Rectal smooth muscle tissue (tissue), 1 donor: ENCODE measurements around the gene RSAD2.

ENCODE experiments used
- H3K27ac ChIP-seq: one replicate; pipeline ENCODE4 v1.7.0; 2013; ENCODE audit warnings: low read depth, low read length, inconsistent platforms
- H3K27me3 ChIP-seq: one replicate; pipeline ENCODE4 v1.7.0; 2013; ENCODE audit warnings: low read length; ENCODE audit not compliant: control insufficient read depth, insufficient read depth
- H3K36me3 ChIP-seq: one replicate; pipeline ENCODE4 v1.7.0; 2013; ENCODE audit warnings: low read length; ENCODE audit not compliant: control insufficient read depth, insufficient read depth
- H3K4me1 ChIP-seq: one replicate; pipeline ENCODE4 v1.7.0; 2013; ENCODE audit warnings: low read length; ENCODE audit not compliant: control insufficient read depth, insufficient read depth
- H3K4me3 ChIP-seq: one replicate; pipeline ENCODE4 v1.7.0; 2013; ENCODE audit warnings: low read length
- H3K9ac ChIP-seq: one replicate; pipeline ENCODE4 v1.7.0; 2013; ENCODE audit warnings: low read length

RSAD2 gene

DNA sequence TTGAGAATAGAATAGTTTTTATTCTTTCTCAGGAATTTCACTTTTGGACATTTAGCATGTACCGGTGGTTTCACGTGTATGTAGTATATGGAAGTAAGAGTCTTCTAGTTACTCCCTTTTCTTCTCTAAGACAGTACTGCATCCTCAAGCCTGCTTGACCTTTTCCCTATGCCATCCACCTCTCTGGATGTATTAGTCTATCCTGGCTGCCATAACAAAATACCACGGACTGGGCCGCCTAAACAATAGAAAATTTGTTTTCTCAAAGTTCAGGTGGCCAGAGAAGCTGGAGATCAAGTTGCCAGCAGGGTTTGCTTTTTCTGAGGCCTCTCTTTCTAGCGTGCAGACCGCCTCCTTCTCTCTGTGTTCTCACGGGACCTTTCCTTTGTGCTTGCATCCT, 10.6 kb upstream of the RSAD2 start:
- no peak overlapping the region for H3K27ac ChIP-seq
- no peak overlapping the region for H3K4me3 ChIP-seq
- peaks cover 6% of the 10 kb centered on the region for H3K4me1 ChIP-seq
- no peaks in the 10 kb centered on the region for H3K27me3 ChIP-seq
- no peak overlapping the region for H3K9ac ChIP-seq
- H3K36me3 ChIP-seq, result no peaks in the 10 kb centered on the region

DNA sequence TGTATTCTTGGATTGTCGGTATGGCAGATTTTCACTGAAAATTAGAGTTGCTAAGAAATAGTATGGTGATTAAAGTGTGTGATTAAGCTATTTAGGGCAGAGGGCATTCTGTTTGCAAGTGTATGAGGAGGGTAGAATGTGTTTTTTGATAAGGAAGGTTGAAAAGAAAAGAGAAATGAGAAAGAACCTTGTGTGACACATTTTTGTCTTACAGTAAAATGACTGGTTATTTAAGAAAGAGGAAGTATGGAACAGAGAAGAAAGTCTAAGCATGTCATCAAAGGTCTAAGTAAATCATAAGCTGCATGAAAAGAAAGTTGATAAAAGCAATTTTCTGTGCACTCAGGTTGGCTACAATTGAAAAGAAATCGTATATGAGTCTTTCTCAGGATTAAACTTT, 5.2 kb upstream of the RSAD2 start:
- peaks cover 4% of the 10 kb centered on the region for H3K4me1 ChIP-seq
- H3K9ac ChIP-seq, result no peak overlapping the region
- no peaks in the 10 kb centered on the region for H3K36me3 ChIP-seq
- no peak overlapping the region for H3K27ac ChIP-seq
- no peak overlapping the region for H3K4me3 ChIP-seq
- no peaks in the 10 kb centered on the region for H3K27me3 ChIP-seq

DNA sequence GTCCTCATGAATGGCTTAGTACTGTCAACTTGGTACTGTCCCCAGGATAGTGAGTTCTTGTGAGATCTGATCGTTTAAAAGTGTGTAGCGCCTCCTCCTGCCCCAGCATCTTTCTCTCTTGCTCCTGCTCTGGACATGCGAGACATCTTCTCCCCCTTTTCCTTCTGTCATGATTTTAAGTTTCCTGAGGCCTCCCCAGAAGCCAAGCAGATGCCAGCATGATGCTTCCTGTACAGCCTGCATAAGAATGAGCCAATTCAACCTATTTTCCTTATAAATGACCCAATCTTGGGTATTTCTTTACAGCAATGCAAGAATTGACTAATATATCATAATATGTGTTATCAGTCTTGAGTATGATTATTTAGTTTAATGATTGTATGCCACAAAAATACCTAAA, 3.5 kb upstream of the RSAD2 start:
- no peak overlapping the region for H3K9ac ChIP-seq

DNA sequence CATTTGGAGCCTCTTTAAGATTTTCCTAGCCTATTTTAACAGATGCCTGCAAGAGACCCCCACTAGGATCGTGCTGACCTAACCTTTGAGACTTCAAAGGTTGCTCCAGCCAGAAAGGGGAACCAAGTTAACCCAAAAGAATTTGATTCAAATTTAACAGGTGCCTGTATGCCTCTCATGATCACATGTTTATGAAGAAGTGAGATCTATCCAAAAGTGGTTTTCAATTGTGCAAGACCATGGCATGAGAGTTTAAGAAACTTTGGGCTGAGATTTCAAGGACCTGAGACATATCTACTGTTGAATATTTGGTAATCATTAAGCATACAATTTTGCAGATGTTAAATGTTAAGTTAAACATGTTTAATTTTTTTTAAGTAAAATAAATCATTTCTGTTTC, 1.3 kb upstream of the RSAD2 start:
- H3K4me3 ChIP-seq, result no peak overlapping the region
- H3K36me3 ChIP-seq, result no peaks in the 10 kb centered on the region
- H3K27ac ChIP-seq, result no peak overlapping the region
- no peaks in the 10 kb centered on the region for H3K27me3 ChIP-seq
- no peak overlapping the region for H3K9ac ChIP-seq
- peaks cover 9% of the 10 kb centered on the region for H3K4me1 ChIP-seq

More for the DNA sequence above, 3.5 kb upstream of the RSAD2 start:
- Histone ChIP-seq H3K4me3 (no peak overlapping the region), H3K27me3 (no peaks in the 10 kb centered on the region), H3K36me3 (no peaks in the 10 kb centered on the region), H3K4me1 (peaks cover 9% of the 10 kb centered on the region), H3K27ac (no peak overlapping the region)

DNA sequence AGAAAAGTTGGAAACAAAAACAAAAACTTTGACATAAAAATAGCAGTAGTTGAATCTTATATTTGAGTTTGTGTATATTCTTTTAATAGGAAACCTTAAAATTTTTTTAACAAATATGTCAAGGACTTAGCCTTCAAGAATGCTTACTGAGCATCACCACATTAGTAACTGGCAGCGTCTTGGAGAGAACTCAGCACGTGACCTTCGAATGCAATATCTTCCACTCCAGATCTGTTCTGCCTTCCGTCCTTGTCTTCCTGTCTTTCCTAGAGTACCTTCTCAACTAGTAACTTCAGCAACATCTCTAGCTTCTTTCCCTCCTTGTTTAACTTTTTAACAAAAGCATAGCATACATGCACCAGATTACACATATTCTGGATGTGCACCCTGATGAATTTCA, 972 bp downstream of the RSAD2 start:
- H3K4me3 ChIP-seq, result peak overlapping the region; percentile 23
- H3K9ac ChIP-seq, result no peak overlapping the region
- H3K36me3 ChIP-seq, result no peaks in the 10 kb centered on the region
- no peak overlapping the region for H3K27ac ChIP-seq
- peaks cover 9% of the 10 kb centered on the region for H3K4me1 ChIP-seq
- no peaks in the 10 kb centered on the region for H3K27me3 ChIP-seq

DNA sequence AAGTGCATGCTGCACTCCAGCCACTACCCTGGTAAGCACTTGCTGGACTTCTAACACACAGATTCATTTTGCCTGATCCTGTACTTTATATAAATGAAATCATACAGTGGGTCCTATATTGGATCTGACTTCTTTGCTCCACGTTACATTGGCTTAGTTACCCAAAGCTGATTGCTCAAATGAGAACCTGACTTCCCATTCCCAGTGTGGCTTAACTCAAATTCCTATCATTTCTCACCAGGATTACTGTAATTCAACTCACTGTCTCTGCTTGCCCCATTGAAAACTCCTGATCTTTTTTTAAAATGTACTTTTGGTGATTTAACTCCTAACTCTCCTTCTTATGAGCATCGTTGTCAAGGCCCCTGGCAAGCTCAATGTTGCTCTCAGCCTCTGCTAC, 1.4 kb downstream of the RSAD2 start:
- Histone ChIP-seq H3K9ac (no peak overlapping the region), H3K36me3 (no peaks in the 10 kb centered on the region), H3K4me3 (peak overlapping the region; percentile 23), H3K27me3 (no peaks in the 10 kb centered on the region), H3K27ac (no peak overlapping the region), H3K4me1 (peaks cover 9% of the 10 kb centered on the region)

DNA sequence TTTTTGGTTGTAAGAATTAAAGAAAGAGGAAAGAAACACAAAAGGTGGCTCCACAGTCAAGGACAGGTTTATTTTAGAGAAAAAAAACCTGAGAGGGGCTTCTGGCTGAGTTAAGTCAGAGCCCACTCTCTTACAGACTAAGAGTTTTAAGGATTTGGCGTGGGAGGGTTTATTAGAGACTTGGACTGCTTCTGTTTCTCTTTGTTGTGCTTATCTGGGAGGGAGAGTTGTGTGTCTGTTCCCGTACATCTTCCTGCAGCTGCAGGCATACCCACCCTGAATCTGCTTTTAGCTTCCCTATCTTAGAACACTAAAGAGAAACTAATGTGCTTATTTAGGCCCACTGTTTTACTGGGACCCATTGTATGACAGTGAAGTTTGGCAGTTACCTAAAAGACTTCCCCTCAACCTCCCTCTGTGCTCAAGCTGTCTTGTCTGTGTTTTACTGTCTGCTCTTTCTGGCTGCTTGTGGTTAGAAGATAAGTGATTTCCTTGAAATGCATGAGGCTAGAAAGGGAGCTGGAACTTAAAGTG, 2.7 kb downstream of the RSAD2 start:
- H3K4me1 ChIP-seq, result peaks cover 9% of the 10 kb centered on the region
- H3K4me3 ChIP-seq, result no peak overlapping the region
- H3K9ac ChIP-seq, result no peak overlapping the region
- H3K36me3 ChIP-seq, result no peaks in the 10 kb centered on the region
- H3K27me3 ChIP-seq, result no peaks in the 10 kb centered on the region
- no peak overlapping the region for H3K27ac ChIP-seq

DNA sequence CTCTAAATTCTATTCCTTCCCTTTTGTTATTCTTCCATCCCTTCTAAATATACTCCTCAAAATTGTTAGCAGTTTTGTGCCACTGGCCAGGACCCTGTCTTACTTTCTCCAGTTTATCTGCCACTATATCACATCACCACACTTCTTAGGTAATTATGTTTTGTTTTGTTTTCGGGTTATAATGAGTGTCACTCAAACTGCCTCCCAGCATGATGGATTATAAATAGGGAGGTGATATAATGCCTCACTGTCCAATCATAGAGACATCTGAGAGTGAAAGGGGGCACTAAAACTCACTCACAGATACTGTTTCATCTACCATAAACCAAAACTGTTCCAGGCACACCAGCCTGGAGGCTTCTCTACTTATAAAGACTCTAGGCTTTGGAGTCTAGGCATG, 3.5 kb downstream of the RSAD2 start:
- H3K36me3 ChIP-seq, result no peaks in the 10 kb centered on the region
- H3K27ac ChIP-seq, result no peak overlapping the region
- H3K4me3 ChIP-seq, result no peak overlapping the region
- peaks cover 9% of the 10 kb centered on the region for H3K4me1 ChIP-seq
- no peaks in the 10 kb centered on the region for H3K27me3 ChIP-seq
- no peak overlapping the region for H3K9ac ChIP-seq

DNA sequence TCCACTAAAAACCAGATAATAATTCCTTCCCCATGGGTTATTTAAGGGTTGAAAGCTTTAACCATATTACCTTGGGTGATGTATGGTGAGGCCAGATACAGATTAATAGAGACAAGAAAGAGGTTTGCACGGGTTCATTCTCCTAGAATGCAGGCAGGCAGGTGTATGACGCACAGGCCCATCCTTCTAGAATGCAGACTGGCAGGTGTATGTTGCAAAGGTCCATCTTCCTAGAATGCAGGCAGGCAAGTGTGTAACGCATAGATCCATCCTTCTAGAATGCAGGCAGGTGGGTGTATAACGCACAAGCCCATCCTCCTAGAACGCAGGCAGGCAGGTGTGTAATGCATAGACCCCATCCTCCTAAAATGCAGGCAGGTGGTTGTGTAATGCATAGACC, 3.9 kb downstream of the RSAD2 start:
- peaks cover 9% of the 10 kb centered on the region for H3K4me1 ChIP-seq
- H3K27ac ChIP-seq, result no peak overlapping the region
- no peaks in the 10 kb centered on the region for H3K36me3 ChIP-seq
- H3K9ac ChIP-seq, result no peak overlapping the region
- no peaks in the 10 kb centered on the region for H3K27me3 ChIP-seq
- no peak overlapping the region for H3K4me3 ChIP-seq

DNA sequence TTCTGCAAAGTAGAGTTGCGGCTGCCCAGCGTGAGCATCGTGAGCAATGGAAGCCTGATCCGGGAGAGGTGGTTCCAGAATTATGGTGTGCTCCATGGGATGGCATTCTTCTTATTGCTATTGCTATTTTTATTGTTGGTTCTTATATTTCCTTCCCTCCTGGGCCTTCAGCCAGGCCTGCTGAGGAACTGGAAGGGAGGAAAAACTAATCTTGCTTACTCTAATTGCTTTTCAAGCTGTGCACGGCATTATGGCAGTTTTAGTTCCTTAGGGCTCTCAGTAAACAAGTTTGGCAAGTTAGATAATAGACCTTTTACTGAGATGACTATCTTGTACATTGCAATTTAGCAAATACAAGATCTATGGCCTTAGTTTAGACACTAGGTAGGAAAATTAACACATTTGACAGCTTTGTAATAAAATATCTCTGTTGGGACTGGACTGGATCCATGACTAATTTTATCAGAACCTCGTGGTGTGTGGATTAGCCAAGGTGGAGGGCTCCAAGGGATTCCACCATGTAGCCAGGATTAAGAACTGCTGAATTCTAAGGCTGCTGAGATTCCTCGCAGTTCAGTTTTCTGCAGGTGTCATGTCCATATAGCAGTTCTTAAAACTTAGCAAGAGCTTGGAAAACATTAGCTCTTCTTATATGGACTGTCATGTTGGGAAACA, 6.0 kb downstream of the RSAD2 start:
- no peaks in the 10 kb centered on the region for H3K4me1 ChIP-seq
- no peak overlapping the region for H3K27ac ChIP-seq
- no peak overlapping the region for H3K9ac ChIP-seq
- no peaks in the 10 kb centered on the region for H3K27me3 ChIP-seq
- no peaks in the 10 kb centered on the region for H3K36me3 ChIP-seq
- H3K4me3 ChIP-seq, result no peak overlapping the region

DNA sequence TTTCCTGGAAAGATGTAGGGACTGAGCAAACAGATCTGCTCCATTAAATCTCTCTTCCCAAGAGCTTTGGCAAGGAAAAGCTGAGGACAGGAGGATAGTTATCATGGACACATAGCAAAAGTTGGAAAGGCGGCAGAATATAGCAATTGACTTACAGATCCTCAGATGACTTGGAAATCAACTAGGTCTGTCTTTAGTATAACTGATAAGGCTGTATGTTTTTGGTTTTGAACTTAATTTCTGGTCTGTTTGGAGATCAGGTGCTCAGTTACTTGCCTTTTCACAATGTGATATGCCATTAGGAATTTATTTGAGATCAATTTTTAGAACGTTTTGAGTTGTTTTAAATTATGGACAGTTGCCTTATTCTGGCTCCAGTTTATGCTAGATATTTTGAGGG, 8.0 kb downstream of the RSAD2 start:
- Histone ChIP-seq H3K4me1 (no peaks in the 10 kb centered on the region), H3K27me3 (no peaks in the 10 kb centered on the region), H3K9ac (no peak overlapping the region), H3K36me3 (no peaks in the 10 kb centered on the region), H3K4me3 (no peak overlapping the region), H3K27ac (no peak overlapping the region)

DNA sequence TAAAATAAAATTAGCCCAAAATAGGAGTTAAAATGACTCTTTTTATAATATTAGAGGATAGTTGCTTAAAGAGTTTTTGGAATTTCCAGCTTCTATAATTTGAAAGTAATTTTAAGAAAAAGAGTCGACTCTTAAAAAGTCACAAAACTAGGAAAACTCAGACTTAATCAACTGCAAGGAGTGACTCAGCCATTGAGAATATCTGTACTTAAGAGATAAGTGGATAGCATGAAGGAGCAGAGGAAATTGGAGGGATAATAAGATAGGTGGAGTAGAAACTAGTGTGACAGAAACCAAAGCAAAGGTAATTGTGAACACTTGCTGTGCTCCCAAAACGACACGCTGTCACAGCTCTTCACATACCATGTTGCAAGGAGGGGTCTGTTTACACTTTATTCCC, 8.4 kb downstream of the RSAD2 start:
- Histone ChIP-seq H3K4me1 (no peaks in the 10 kb centered on the region), H3K4me3 (no peak overlapping the region), H3K27ac (no peak overlapping the region), H3K36me3 (no peaks in the 10 kb centered on the region), H3K27me3 (no peaks in the 10 kb centered on the region), H3K9ac (no peak overlapping the region)

DNA sequence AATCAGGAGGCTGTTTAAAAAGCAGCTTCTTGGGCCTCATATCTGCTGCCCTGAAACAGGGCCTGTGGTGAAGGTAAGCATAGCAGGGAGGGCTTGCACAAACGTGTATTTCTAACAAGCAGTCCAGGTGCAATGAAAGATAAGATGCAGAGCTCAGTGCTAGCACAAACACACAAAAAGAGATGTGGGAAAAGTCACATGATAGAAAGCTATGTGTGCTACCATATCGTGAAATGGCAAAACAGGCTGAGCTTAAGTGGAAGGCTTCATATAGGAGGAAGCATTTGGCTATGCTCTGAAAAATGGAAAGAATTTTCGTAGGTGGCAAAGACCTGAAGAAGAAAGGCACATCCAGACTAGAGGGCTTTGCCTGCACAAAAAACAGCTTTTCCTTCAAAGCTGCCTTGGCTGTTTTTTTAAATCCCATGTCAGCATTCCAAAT, 10.2 kb downstream of the RSAD2 start:
- no peaks in the 10 kb centered on the region for H3K4me1 ChIP-seq
- no peaks in the 10 kb centered on the region for H3K27me3 ChIP-seq
- H3K4me3 ChIP-seq, result no peak overlapping the region
- no peaks in the 10 kb centered on the region for H3K36me3 ChIP-seq
- no peak overlapping the region for H3K27ac ChIP-seq
- no peak overlapping the region for H3K9ac ChIP-seq
